Activated B cell treated with CpG ODN at 0.5 μM for 24 hours (primary cell): Measurements from ENCODE around the gene HYCC2. TPM values are rescaled to one million over a fixed set of nuclear protein-coding genes. Genes with fewer than 3 reads are reported as not detected.
"Not testable (repeated sequence)": the region's sequence is repeated elsewhere in the genome, so short reads cannot be mapped to it uniquely, and the experiment has no call there.

Experiments
- ATAC-seq: fragments of 200-7000 bp; cut with Tn5 transposase; one replicate; pipeline ENCODE4 v1.10.0; 2021; ENCODE audit warnings: low read depth, mild to moderate bottlenecking, moderate library complexity
- CTCF ChIA-PET: fragments of 350-600 bp; sonication (Branson Sonifier 250); formaldehyde crosslinking; loops from one replicate; lab custom pipeline; 2021; ENCODE audit warnings: antibody characterized with exemption; lab: Charles Lee
- POLR2A ChIA-PET: fragments of 350-600 bp; sonication (Branson Sonifier 250); formaldehyde crosslinking; loops from one replicate; lab custom pipeline; 2021; ENCODE audit warnings: antibody characterized with exemption; lab: Charles Lee
- DNase-seq: peaks from one replicate; pipeline ENCODE4 v3.0.0; 2022
- H3K27ac Mint-ChIP-seq: one replicate; pipeline ENCODE4 v1.8.0; 2020; ENCODE audit warnings: mixed read lengths
- H3K27me3 Mint-ChIP-seq: one replicate; pipeline ENCODE4 v1.8.0; 2021; ENCODE audit warnings: mixed read lengths
- H3K36me3 Mint-ChIP-seq: one replicate; pipeline ENCODE4 v1.8.0; 2021; ENCODE audit warnings: low read depth, mixed read lengths
- H3K4me1 Mint-ChIP-seq: one replicate; pipeline ENCODE4 v1.8.0; 2021; ENCODE audit warnings: mixed read lengths
- H3K4me3 Mint-ChIP-seq: one replicate; pipeline ENCODE4 v1.8.0; 2020; ENCODE audit warnings: mild to moderate bottlenecking, mixed read lengths
- H3K9me3 Mint-ChIP-seq: one replicate; pipeline ENCODE4 v1.8.0; 2020; ENCODE audit warnings: mixed read lengths
- CTCF ChIP-seq: fragments of 200-600 bp; IDR thresholded peaks from one replicate; pipeline ENCODE4 v1.8.0; 2022; ENCODE audit warnings: antibody characterized with exemption, mild to moderate bottlenecking
- intact Hi-C: fragments of 100-400 bp; cut with micrococcal nuclease; formaldehyde crosslinking; loops from one replicate; pipeline ENCODE4 v1.15.1; 2024
- total RNA-seq: library from RNA; stranded (reverse); gene quantifications from 2 replicates; pipeline ENCODE4 v1.2.3, GENCODE V29; 2022

HYCC2 gene
- total RNA-seq, 1 donor from 2014 or later = 39.6 TPM

- no peak for ATAC-seq
- no peak for DNase-seq
- ChIA-PET POLR2A (no interaction called here), CTCF (no interaction called here)
- Mint-ChIP-seq H3K36me3 (peaks cover 29% of the 10 kb centered on the region), H3K9me3 (no peaks in the 10 kb centered on the region), H3K4me3 (no peak overlapping the region), H3K4me1 (peaks cover 33% of the 10 kb centered on the region), H3K27ac (no peak overlapping the region), H3K27me3 (no peaks in the 10 kb centered on the region)
- intact Hi-C loops = loop anchor here (5.0 to 10.0 kb wide), 3 partner anchors 567 to 1192 kb away; partner anchors contain the start of genes MAIP1, NOP58, TMEM237 and TYW5
- no peak for TF ChIP-seq CTCF
These were observed 3.5 kb upstream of the HYCC2 start for GRCh38 chr2:201074996-201075395.

- no peak for TF ChIP-seq CTCF
- Mint-ChIP-seq H3K4me1 (peaks cover 47% of the 10 kb centered on the region), H3K4me3 (peak overlapping the region; percentile 58), H3K36me3 (peaks cover 16% of the 10 kb centered on the region), H3K27me3 (no peaks in the 10 kb centered on the region), H3K27ac (no peak overlapping the region), H3K9me3 (no peaks in the 10 kb centered on the region)
- intact Hi-C loops = loop anchor here (5.0 to 10.0 kb wide), 3 partner anchors 569 to 1194 kb away; partner anchors contain the start of genes MAIP1, NOP58, TMEM237 and TYW5
- no peak for DNase-seq
- CTCF ChIA-PET = interaction anchor here (0.6 kb wide), 1 partner anchor 41 kb away, joined by 3 read pairs; no protein-coding TSS in a partner anchor
- POLR2A ChIA-PET = interaction anchor here (1.1 to 3.2 kb wide), 2 partner anchors 44 to 184 kb away, joined by 4 to 46 read pairs; partner anchors contain the start of genes CFLAR, NIF3L1 and PPIL3
- no peak for ATAC-seq
These were observed 1.6 kb upstream of the HYCC2 start for GRCh38 chr2:201073071-201073470.

GRCh38 chr2:201072201-201072530 lies 695 bp upstream of the HYCC2 start:
- POLR2A ChIA-PET = interaction anchor here (0.5 to 3.2 kb wide), 5 partner anchors 10 to 183 kb away, joined by 3 to 46 read pairs (median 6); partner anchors contain the start of genes CFLAR, NIF3L1 and PPIL3

GRCh38 chr2:201070948-201071478 lies 458 bp downstream of the HYCC2 start:
- POLR2A ChIA-PET = interaction anchor here (0.6 to 3.5 kb wide), 4 partner anchors 46 to 157 kb away, joined by 3 to 46 read pairs (median 10); partner anchors contain the start of gene CFLAR
- Mint-ChIP-seq H3K27me3 (no peaks in the 10 kb centered on the region), H3K36me3 (peaks cover 15% of the 10 kb centered on the region), H3K4me3 (peak overlapping the region; percentile 98), H3K4me1 (peaks cover 50% of the 10 kb centered on the region), H3K27ac (peak overlapping the region; percentile 96), H3K9me3 (no peaks in the 10 kb centered on the region)
- ATAC-seq (peak; percentile 16), DNase-seq (no peak)
- no peak for TF ChIP-seq CTCF
- intact Hi-C loops = loop anchor here (1.0 to 10.0 kb wide), 14 partner anchors 47 to 1196 kb away; partner anchors contain the start of genes BZW1, CLK1, MAIP1 and NIF3L1
- CTCF ChIA-PET = interaction anchor here (1.0 to 4.4 kb wide), 7 partner anchors 46 to 162 kb away, joined by 3 to 46 read pairs (median 5); partner anchors contain the start of genes CASP10, CFLAR and ORC2

More at GRCh38 chr2:201072201-201072530, 695 bp upstream of the HYCC2 start:
- Mint-ChIP-seq H3K9me3 (no peaks in the 10 kb centered on the region), H3K4me1 (peaks cover 47% of the 10 kb centered on the region), H3K27ac (peak overlapping the region; percentile 96), H3K4me3 (peak overlapping the region; percentile 98), H3K36me3 (peaks cover 15% of the 10 kb centered on the region), H3K27me3 (no peaks in the 10 kb centered on the region)
- DNase-seq (no peak), ATAC-seq (no peak)
- no peak for TF ChIP-seq CTCF
- intact Hi-C loops = loop anchor here (5.0 to 10.0 kb wide), 3 partner anchors 570 to 1195 kb away; partner anchors contain the start of genes MAIP1, NOP58, TMEM237 and TYW5
- CTCF ChIA-PET = interaction anchor here (0.6 to 1.1 kb wide), 2 partner anchors 42 to 160 kb away, joined by 3 to 4 read pairs; no protein-coding TSS in a partner anchor

GRCh38 chr2:201064797-201065329 lies 6.6 kb downstream of the HYCC2 start:
- ATAC-seq = no peak
- Mint-ChIP-seq H3K27ac (no peak overlapping the region), H3K4me1 (peaks cover 32% of the 10 kb centered on the region), H3K36me3 (peaks cover 18% of the 10 kb centered on the region), H3K9me3 (no peaks in the 10 kb centered on the region), H3K4me3 (no peak overlapping the region), H3K27me3 (no peaks in the 10 kb centered on the region)
- no peak for DNase-seq
- intact Hi-C loops = loop anchor here (5.0 kb wide), 1 partner anchor 48 kb away; no protein-coding TSS in a partner anchor
- CTCF ChIA-PET = interaction anchor here (1.3 kb wide), 2 partner anchors 113 to 159 kb away, joined by 3 read pairs; no protein-coding TSS in a partner anchor
- POLR2A ChIA-PET = interaction anchor here (1.1 kb wide), 1 partner anchor 51 kb away, joined by 3 read pairs; the partner anchor contains the start of gene CFLAR
- TF ChIP-seq CTCF = no peak

- POLR2A ChIA-PET, H3K9me3 Mint-ChIP-seq, DNase-seq, H3K4me3 Mint-ChIP-seq, intact Hi-C loops, H3K27me3 Mint-ChIP-seq, ATAC-seq, CTCF ChIA-PET: not testable (repeated sequence)
- peaks cover 24% of the 10 kb centered on the region for H3K36me3 Mint-ChIP-seq
- H3K4me1 Mint-ChIP-seq = peaks cover 29% of the 10 kb centered on the region
- H3K27ac Mint-ChIP-seq = peak overlapping the region; percentile 10
These were observed 8.0 kb downstream of the HYCC2 start for GRCh38 chr2:201063516-201063915.
